Measurements from ENCODE around the gene RAD51B.
"Not testable (repeated sequence)": the region's sequence is repeated elsewhere in the genome, so short reads cannot be mapped to it uniquely, and the experiment has no call there.

Gene RAD51B

DNA sequence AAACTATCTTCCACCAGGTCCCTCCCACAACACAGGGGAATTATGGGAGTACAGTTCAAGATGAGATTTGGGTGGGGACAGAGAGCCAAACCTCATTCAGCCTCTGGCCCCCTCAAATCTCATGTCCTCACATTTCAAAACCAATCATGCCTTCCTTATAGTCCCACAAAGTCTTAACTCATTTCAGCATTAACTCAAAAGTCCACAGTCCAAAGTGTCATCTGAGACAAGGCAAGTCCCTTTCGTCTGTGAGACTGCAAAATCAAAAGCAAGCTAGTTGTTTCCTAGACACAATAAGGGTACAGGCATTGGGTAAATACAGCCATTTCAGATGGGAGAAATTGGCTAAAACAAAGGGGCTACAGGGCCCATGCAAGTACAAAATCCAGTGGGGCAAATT lies 147.6 kb downstream of the RAD51B start:
- no peak for TF ChIP-seq JUND (IDR thresholded peaks at IDR 0.05; ENCODE audit: low read depth)
- in situ Hi-C loops (cut with HindIII; ENCODE audit: low pct_unique_long_range_greater_than_20kb, low sequenced_read_pairs), result no loop called here
- no peak for DNase-seq (ENCODE audit: low read depth in 1 of 2, low spot score in 1 of 2)

DNA sequence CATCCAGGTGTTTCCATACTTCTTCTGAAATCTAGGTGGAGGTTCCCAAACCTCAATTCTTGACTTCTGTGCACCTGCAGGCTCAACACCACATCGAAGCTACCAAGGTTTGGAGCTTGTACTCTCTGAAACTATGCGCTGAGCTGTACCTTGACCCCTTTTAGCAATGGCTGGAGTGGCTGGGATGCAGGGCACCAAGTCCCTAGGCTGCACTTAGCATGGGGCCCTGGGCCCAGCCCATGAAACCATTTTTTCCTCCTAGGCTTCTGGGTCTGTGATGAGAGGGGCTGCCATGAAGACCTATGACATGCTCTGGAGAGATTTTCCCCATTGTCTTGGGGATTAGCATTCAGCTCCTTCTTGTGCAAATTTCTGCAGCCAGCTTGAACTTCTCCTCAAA lies 148.4 kb downstream of the RAD51B start:
- DNase-seq (ENCODE audit: low read depth in 1 of 2, low spot score in 1 of 2); in situ Hi-C loops (cut with HindIII; ENCODE audit: low pct_unique_long_range_greater_than_20kb, low sequenced_read_pairs): not testable (repeated sequence)

DNA sequence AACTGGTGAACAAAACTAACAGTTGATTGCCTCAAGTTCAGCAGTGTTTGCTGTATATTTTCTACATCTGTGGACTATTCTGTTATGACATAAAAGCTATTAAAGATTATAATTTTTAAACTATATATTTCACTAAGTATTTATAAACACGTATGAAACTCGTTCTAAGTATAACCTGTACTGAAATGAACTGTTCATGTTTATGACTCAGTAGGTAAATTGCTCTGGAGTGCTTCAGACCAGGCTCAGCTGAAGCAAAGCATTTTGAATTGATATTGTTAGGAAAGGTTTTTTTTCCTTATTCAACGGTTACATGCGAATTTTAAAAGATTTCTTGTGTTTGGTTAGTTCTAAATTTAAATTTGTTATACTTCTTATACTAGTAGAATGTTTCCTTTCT lies 151.3 kb downstream of the RAD51B start:
- in situ Hi-C loops (cut with HindIII; ENCODE audit: low pct_unique_long_range_greater_than_20kb, low sequenced_read_pairs), result no loop called here

DNA sequence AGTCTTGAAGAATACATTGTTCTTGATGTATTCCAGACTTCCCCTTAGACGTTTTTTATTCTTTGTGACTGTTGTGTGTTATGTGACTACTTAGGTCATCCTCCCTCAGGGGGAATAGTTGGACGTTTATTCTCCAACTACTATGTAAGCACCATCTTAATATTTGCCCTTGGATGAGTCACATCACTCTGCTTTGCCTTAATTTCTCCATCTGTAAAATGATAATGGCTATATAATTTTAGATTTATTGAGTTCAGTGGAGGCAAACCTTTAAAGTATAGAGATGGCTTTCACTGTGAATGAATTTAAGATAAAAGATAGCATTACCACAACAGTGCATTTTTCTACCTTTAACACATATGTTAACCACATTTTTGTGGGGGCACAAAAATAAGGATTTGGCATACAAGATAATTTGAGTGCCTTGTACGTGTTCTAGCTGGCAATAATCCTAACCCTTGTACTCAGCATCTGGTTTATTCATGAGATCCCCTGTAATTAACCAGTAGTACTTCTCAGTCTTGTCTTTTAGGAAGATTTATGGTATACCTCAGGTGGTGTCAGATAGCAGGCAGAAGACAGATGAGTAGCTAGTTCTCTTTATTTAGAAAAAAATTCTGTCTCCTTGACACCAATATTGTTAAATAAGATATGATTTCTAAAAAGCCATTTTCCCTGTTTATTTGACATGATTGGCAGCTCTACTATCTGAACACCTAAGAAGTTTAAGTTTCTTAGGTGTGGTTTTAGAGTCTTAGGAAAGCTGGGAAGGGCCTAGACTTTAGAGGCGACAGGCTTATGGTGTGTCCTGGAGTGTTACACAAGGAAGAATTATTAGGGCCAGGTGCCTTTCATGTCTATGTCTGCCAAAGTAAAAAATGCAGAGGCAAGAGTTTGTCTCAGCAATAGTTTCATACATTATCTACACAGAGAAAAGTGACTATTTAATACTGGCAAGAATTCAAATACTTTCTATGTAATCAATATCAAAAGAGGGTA lies 152.3 kb downstream of the RAD51B start:
- in situ Hi-C loops (cut with HindIII; ENCODE audit: low pct_unique_long_range_greater_than_20kb, low sequenced_read_pairs), result no loop called here
- TF ChIP-seq JUND (IDR thresholded peaks at IDR 0.05; ENCODE audit: low read depth), result peak; percentile 82; the same call in 1 of the 2 replicates
- peak in 1 of 2 experiments; percentile 69 for DNase-seq (ENCODE audit: low read depth in 1 of 2, low spot score in 1 of 2)

More for the DNA sequence above, 151.3 kb downstream of the RAD51B start:
- DNase-seq (ENCODE audit: low read depth in 1 of 2, low spot score in 1 of 2), result no peak
- TF ChIP-seq JUND (IDR thresholded peaks at IDR 0.05; ENCODE audit: low read depth), result no peak

DNA sequence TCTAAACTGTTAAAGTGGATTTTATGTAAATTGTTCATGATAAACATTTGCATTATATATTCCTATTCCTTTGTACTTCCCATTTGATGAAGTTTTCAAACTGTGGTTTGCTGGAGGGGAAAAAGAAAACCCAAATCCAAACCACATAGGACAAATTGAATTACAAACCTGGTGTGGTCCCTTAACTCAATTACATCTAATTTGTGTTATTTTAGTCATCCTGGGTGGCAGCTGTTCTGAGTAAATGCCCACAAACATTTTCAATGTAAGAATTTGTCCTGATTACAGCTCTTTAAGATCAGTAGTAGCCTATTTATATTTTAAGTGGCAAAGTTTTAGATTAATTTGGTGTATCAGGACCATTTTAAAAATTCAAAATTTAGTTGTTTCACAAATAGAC lies 153.9 kb downstream of the RAD51B start:
- in situ Hi-C loops (cut with HindIII; ENCODE audit: low pct_unique_long_range_greater_than_20kb, low sequenced_read_pairs), result no loop called here
- TF ChIP-seq JUND (IDR thresholded peaks at IDR 0.05; ENCODE audit: low read depth), result no peak
- DNase-seq (ENCODE audit: low read depth in 1 of 2, low spot score in 1 of 2), result no peak

DNA sequence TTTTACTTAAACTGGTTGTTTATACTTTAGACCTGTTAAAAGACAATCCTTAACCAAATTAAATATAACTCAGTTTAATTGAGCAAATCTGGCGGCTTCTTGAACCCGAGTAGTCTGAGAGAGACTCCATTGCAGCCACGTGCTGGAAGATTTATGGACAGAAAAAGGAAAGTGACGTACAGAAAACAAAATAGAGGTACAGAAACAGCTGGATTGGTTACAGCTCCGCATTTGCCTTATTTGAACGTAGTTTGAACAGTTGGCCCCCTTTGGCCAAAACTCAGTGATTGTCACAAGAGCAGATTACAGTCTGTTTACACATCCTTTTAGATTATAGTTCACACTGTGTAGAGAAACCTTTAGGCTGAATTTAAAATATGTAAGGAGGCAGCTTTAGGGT lies 155.9 kb downstream of the RAD51B start:
- no peak for DNase-seq (ENCODE audit: low read depth in 1 of 2, low spot score in 1 of 2)
- in situ Hi-C loops (cut with HindIII; ENCODE audit: low pct_unique_long_range_greater_than_20kb, low sequenced_read_pairs), result no loop called here
- no peak for TF ChIP-seq JUND (IDR thresholded peaks at IDR 0.05; ENCODE audit: low read depth)

DNA sequence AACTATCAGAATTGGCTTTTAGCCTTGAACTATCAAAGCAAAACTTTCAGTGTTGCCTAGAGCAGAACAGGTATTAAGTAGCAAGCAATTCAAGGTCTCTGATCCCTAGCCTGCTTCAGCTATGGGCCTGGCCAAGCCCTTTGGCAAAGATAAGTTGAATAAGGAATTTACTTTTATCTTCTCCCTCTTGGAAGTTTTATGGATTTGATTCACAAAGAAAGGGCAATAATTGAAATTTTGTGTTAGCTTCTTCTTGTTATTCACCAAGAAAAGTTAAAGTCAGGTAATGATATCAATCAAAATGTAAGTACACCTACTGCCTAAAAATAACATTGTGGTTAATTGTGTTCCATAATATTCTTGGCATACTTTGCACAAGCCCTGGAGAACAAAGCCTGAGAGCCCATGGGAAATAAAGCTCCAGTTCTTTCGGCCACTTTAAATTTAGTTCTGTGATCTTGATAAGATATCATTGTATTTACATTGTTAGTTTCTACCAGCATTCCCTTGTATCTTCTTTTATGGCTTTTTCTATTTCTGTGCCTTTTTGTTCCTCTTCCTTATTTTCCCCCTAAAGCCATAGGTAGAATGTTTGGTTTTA lies 158.0 kb downstream of the RAD51B start:
- peak in 1 of 2 experiments; percentile 75 for DNase-seq (ENCODE audit: low read depth in 1 of 2, low spot score in 1 of 2)
- in situ Hi-C loops (cut with HindIII; ENCODE audit: low pct_unique_long_range_greater_than_20kb, low sequenced_read_pairs), result no loop called here
- peak; percentile 39; the same call in 1 of the 2 replicates for TF ChIP-seq JUND (IDR thresholded peaks at IDR 0.05; ENCODE audit: low read depth)

DNA sequence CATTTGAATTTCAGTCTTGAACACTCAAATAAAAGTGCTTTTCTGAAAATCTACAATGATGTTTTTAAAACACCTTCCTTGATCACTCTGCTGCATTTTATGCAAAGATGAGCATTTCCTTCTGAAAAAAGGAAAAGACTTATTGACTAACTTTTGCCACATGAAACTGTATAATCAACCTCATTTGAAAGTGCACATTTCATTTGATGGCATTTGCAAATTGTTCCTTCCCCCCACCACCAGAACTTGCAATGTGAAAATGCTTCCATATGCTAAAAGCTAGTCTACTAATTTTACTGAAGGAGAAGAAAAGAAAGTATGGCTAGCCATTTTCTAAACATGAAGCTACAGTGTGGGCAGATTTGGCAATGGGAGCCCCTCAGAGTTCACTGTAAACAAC lies 159.2 kb downstream of the RAD51B start:
- in situ Hi-C loops (cut with HindIII; ENCODE audit: low pct_unique_long_range_greater_than_20kb, low sequenced_read_pairs), result no loop called here
- no peak for DNase-seq (ENCODE audit: low read depth in 1 of 2, low spot score in 1 of 2)
- no peak for TF ChIP-seq JUND (IDR thresholded peaks at IDR 0.05; ENCODE audit: low read depth)

DNA sequence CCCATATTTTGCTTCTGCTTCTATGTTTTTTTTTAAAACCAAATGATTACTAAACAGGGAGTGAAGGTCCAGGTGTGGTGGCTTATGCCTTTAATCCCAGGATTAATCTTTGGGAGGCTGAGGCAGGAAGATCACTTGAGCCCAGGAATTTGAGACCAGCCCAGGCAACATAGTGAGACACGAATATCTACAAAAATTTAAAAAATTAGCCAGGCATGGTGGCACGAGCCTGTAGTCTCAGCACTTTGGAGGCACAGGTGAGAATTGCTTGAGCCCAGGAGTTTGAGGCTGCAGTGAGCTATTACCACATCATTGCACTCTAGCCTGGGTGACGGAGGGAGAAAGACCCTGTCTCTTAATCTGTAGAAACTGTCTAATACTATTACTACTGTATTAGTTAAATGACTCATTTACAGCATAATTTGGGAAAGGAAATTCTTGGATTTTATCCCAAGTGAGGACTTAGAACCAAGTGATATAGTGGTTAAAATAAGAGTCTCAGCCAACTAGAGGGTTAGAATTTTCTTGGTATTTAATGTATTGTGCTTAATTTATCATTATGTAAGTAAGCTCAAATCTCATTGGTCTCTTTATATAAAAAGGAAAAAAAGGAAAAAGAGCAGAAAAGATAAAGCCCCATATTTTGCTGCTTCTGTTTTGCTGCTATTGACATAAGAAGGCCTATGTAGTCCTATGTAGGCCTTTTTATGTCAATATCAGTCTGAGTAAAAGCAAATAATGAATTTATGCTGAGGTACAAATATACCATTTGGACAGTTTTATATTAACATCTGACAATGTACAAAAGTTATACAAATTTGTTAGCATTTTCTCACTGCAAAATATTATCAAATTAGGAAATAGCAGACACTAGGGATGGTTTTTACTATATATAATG lies 163.4 kb downstream of the RAD51B start:
- no peak for DNase-seq (ENCODE audit: low read depth in 1 of 2, low spot score in 1 of 2)
- no peak for TF ChIP-seq JUND (IDR thresholded peaks at IDR 0.05; ENCODE audit: low read depth)
- in situ Hi-C loops (cut with HindIII; ENCODE audit: low pct_unique_long_range_greater_than_20kb, low sequenced_read_pairs), result no loop called here

DNA sequence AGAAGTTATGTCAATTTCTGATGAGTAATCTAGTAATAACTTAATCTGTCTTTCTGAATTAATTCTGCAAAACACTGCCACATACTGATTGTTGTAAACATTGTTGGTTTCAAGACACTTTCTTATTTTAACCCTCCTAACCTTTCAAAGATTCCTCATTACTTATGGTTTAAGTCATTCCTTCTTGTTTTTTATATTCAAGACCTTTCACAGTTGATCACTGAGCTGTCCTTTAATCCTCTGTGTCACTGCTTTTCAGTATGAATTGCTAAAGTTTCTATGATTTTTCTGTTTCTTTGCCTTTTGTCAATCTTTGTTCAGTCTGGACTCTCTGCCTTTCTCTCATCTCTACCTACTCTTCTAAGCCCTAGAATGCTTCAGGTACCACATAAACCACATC lies 164.7 kb downstream of the RAD51B start:
- DNase-seq (ENCODE audit: low read depth in 1 of 2, low spot score in 1 of 2), result no peak
- TF ChIP-seq JUND (IDR thresholded peaks at IDR 0.05; ENCODE audit: low read depth), result no peak
- in situ Hi-C loops (cut with HindIII; ENCODE audit: low pct_unique_long_range_greater_than_20kb, low sequenced_read_pairs), result no loop called here

DNA sequence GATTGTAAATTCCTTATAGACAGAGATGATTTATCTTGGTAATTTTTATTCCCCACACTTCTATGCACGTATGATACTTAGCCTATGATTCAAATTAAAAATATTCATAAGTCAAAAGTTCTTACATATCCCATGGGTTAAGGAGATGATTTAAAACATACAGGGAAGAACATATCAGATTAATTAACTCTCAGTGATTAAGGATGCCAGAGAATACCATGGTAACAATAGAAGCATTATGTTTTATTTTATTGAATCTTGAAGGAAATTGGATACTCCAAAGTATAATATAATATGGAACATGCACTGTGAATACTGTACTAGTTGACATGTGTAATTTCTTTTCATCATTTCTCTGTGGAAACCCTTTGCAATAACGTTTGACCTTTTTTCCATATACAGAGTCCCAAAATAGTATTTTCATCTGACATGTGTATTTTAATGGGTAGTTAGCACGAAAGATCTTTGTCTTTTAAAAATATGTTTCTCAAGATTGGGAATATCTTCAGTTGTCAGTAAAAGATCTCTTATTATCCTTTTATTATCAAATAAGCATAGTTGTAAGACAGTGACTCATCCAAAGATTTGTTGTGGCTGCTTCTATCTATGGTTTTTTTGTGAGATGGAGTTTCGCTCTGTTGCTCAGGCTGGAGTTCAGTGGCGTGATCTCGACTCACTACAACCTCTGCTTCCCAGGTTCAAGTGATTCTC lies 166.7 kb downstream of the RAD51B start:
- in situ Hi-C loops (cut with HindIII; ENCODE audit: low pct_unique_long_range_greater_than_20kb, low sequenced_read_pairs), result no loop called here
- TF ChIP-seq JUND (IDR thresholded peaks at IDR 0.05; ENCODE audit: low read depth), result no peak
- no peak for DNase-seq (ENCODE audit: low read depth in 1 of 2, low spot score in 1 of 2)

DNA sequence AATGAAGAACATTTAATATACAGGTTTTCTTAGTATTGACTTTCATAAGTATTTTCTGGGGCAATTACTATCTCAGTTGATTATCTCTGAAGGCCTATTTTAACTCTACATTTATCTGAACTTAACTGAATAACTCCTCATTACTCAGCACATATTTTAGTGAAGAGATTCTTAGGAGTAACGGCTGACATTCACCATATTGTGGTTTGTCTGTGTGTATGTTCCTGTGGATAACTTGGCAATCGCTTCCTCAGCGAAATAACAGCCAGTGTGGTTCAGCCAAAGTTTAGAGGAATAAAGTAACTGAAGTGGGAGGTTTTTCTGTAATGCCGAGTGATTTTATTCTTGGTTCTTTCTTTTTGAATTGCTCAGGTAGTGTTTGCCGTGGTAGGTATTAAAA lies 168.0 kb downstream of the RAD51B start:
- peak in 1 of 2 experiments; percentile 42 for DNase-seq (ENCODE audit: low read depth in 1 of 2, low spot score in 1 of 2)
- no peak for TF ChIP-seq JUND (IDR thresholded peaks at IDR 0.05; ENCODE audit: low read depth)
- in situ Hi-C loops (cut with HindIII; ENCODE audit: low pct_unique_long_range_greater_than_20kb, low sequenced_read_pairs), result no loop called here

DNA sequence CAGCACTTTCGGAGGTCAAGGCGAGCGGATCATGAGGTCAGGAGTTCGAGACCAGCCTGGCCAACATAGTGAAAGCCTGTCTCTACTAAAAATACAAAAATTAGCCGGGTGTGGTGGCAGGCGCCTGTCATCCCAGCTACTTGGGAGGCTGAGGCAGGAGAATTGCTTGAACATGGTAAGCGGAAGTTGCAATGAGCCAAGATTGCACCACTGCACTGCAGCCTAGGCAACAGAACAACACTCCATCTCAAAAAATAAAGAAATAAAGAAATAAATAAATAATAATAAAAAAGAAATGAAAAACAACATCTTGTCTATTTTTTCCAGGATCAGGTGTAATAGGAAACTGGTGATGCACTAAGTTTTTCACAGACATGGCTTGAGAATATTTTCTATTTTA lies 168.6 kb downstream of the RAD51B start:
- DNase-seq (ENCODE audit: low read depth in 1 of 2, low spot score in 1 of 2); in situ Hi-C loops (cut with HindIII; ENCODE audit: low pct_unique_long_range_greater_than_20kb, low sequenced_read_pairs): not testable (repeated sequence)

Data from T47D (cell line).